H1 (cell line): ENCODE results near the gene CDK4. TPM values are rescaled to one million over a fixed set of nuclear protein-coding genes. Genes with fewer than 3 reads are reported as not detected.

Experiments used
- CTCF ChIA-PET: fragments of 300-600 bp; sonication (Branson Sonifier 250); formaldehyde crosslinking; loops from one replicate; lab custom pipeline; 2021; ENCODE audit not compliant: partially characterized antibody; lab: Charles Lee
- POLR2A ChIA-PET: fragments of 300-600 bp; sonication (Branson Sonifier 250); formaldehyde crosslinking; loops from one replicate; lab custom pipeline; 2021; ENCODE audit warnings: inconsistent platforms; ENCODE audit not compliant: partially characterized antibody; lab: Charles Lee
- DNase-seq, 2 experiments: peaks; one replicate each; pipeline versions ENCODE4 v3.0.0 to v3.0.0-alpha.2; 2010 to 2022; ENCODE audit warnings: low spot score in 2 of 2, low read depth in 1 of 2, mixed read lengths in 1 of 2
- FAIRE-seq: peaks from 2 replicates; lab custom pipeline; 2011; peaks lifted over from hg19 to GRCh38; lab: Jason Lieb, UNC
- H2AFZ ChIP-seq: 2 replicates; pipeline ENCODE4 v1.8.1; 2012; ENCODE audit warnings: low read length, inconsistent platforms
- H2AK5ac ChIP-seq: 2 replicates; pipeline ENCODE4 v1.6.1; 2013; ENCODE audit warnings: low read depth, low read length
- H2BK120ac ChIP-seq: replicated peaks from 2 replicates; pipeline ENCODE3; 2013; ENCODE audit warnings: low read depth, low read length, inconsistent platforms
- H2BK12ac ChIP-seq: 2 replicates; pipeline ENCODE4 v1.6.1; 2013; ENCODE audit warnings: low read depth, low read length
- H2BK15ac ChIP-seq: 2 replicates; pipeline ENCODE4 v1.6.1; 2013; ENCODE audit warnings: low read length
- H2BK20ac ChIP-seq: 2 replicates; pipeline ENCODE4 v1.6.1; 2013; ENCODE audit warnings: low read length
- H2BK5ac ChIP-seq: 2 replicates; pipeline ENCODE4 v1.6.1; 2013; ENCODE audit warnings: low read depth, low read length
- H3K14ac ChIP-seq: 2 replicates; pipeline ENCODE4 v1.6.1; 2013; ENCODE audit warnings: inconsistent platforms; ENCODE audit not compliant: insufficient read length
- H3K18ac ChIP-seq: 2 replicates; pipeline ENCODE4 v1.6.1; 2013; ENCODE audit warnings: low read length; ENCODE audit errors: extremely low read depth
- H3K23ac ChIP-seq: 2 replicates; pipeline ENCODE4 v1.6.1; 2013; ENCODE audit warnings: inconsistent platforms; ENCODE audit not compliant: insufficient read length
- H3K23me2 ChIP-seq: 2 replicates; pipeline ENCODE4 v1.6.1; 2013; ENCODE audit warnings: low read depth, low read length
- H3K27ac ChIP-seq: 2 replicates; pipeline ENCODE4 v1.6.1; 2011; ENCODE audit warnings: low read depth, low read length, inconsistent platforms
- H3K27me3 ChIP-seq, 4 experiments: replicated peaks in 1 of 4; 1 replicate in 1 of 4; 2 replicates in 3 of 4; pipeline versions ENCODE4 v1.6.1 to v1.8.1; 2011 to 2013; ENCODE audit warnings: low read length in 3 of 4, mild to moderate bottlenecking in 3 of 4, inconsistent platforms in 2 of 4, mixed read lengths in 2 of 4, moderate library complexity in 1 of 4; ENCODE audit not compliant: control insufficient read depth in 3 of 4, insufficient read depth in 3 of 4; ENCODE audit errors: extremely low read depth in 1 of 4
- H3K36me3 ChIP-seq, 4 experiments: 2 replicates each; pipeline versions ENCODE4 v1.6.1 to v1.8.1; 2011 to 2013; ENCODE audit warnings: mild to moderate bottlenecking in 4 of 4, low read length in 3 of 4, moderate library complexity in 2 of 4, control low read depth in 1 of 4, inconsistent platforms in 1 of 4; ENCODE audit not compliant: insufficient read depth in 4 of 4, control insufficient read depth in 2 of 4
- H3K4ac ChIP-seq: replicated peaks from 2 replicates; pipeline ENCODE3; 2013; ENCODE audit warnings: low read length, low read depth, mixed read lengths, inconsistent platforms; ENCODE audit not compliant: insufficient read length
- H3K4me1 ChIP-seq, 4 experiments: replicated peaks in 1 of 4; 1 replicate in 1 of 4; 2 replicates in 3 of 4; pipeline versions ENCODE4 v1.6.1 to v1.8.1; 2011 to 2013; ENCODE audit warnings: low read length in 3 of 4, inconsistent platforms in 2 of 4, mixed read lengths in 1 of 4; ENCODE audit not compliant: insufficient read depth in 4 of 4, control insufficient read depth in 3 of 4
- H3K4me2 ChIP-seq, 2 experiments: 2 replicates each; pipeline versions ENCODE4 v1.6.1 to v1.8.1; 2011 to 2013; ENCODE audit warnings: low read depth in 2 of 2, low read length in 2 of 2, control low read depth in 1 of 2, inconsistent platforms in 1 of 2, mild to moderate bottlenecking in 1 of 2; ENCODE audit not compliant: insufficient read depth in 1 of 2
- H3K4me3 ChIP-seq, 4 experiments: fragments of 200-600, 300-600 bp in 1 of 4; sonication (generic), shearing (Covaris generic), sonication (Bioruptor Twin) in 1 of 4; 2 replicates each; pipeline versions ENCODE4 v1.5.1 to v1.8.1; 2011 to 2016; ENCODE audit warnings: low read length in 4 of 4, low read depth in 3 of 4, control low read depth in 2 of 4, inconsistent platforms in 2 of 4, mild to moderate bottlenecking in 2 of 4, mixed read lengths in 1 of 4, moderate library complexity in 1 of 4; ENCODE audit not compliant: insufficient read depth in 2 of 4; ENCODE audit errors: extremely low read depth in 1 of 4
- H3K56ac ChIP-seq: replicated peaks from 2 replicates; pipeline ENCODE3; 2013; ENCODE audit warnings: low read depth, mild to moderate bottlenecking, mixed read lengths, low read length, inconsistent platforms; ENCODE audit not compliant: insufficient read length
- H3K79me1 ChIP-seq: 2 replicates; pipeline ENCODE4 v1.6.1; 2013; ENCODE audit warnings: low read depth, low read length, control low read depth
- H3K79me2 ChIP-seq, 2 experiments: 2 replicates each; pipeline versions ENCODE4 v1.6.1 to v1.8.1; 2012 to 2013; ENCODE audit warnings: low read length in 2 of 2, mild to moderate bottlenecking in 2 of 2, inconsistent platforms in 1 of 2; ENCODE audit not compliant: insufficient read depth in 2 of 2, control insufficient read depth in 1 of 2
- H3K9ac ChIP-seq, 4 experiments: replicated peaks in 1 of 4; 1 replicate in 1 of 4; 2 replicates in 3 of 4; pipeline versions ENCODE4 v1.6.1 to v1.8.1; 2011 to 2013; ENCODE audit warnings: low read depth in 3 of 4, low read length in 3 of 4, control low read depth in 2 of 4, mild to moderate bottlenecking in 2 of 4, moderate library complexity in 2 of 4, inconsistent platforms in 1 of 4; ENCODE audit errors: extremely low read depth in 1 of 4
- H3K9me3 ChIP-seq, 2 experiments: 2 replicates each; pipeline versions ENCODE4 v1.6.1 to v1.8.1; 2012 to 2013; ENCODE audit warnings: mild to moderate bottlenecking in 2 of 2, moderate library complexity in 2 of 2, control low read depth in 1 of 2, inconsistent platforms in 1 of 2, low read depth in 1 of 2, low read length in 1 of 2, mixed read lengths in 1 of 2; ENCODE audit not compliant: insufficient read depth in 2 of 2
- H4K20me1 ChIP-seq, 2 experiments: replicated peaks in 1 of 2; 2 replicates each; pipeline versions ENCODE3 to v1.8.1; 2011 to 2013; ENCODE audit warnings: inconsistent platforms in 2 of 2, low read length in 2 of 2, mild to moderate bottlenecking in 1 of 2; ENCODE audit not compliant: insufficient read depth in 2 of 2, control insufficient read depth in 1 of 2
- H4K5ac ChIP-seq: 2 replicates; pipeline ENCODE4 v1.6.1; 2013; ENCODE audit warnings: low read length, low read depth, mixed read lengths, inconsistent platforms; ENCODE audit not compliant: insufficient read length
- H4K8ac ChIP-seq: 2 replicates; pipeline ENCODE4 v1.8.0; 2013; ENCODE audit warnings: mild to moderate bottlenecking, moderate library complexity, low read length, inconsistent platforms; ENCODE audit not compliant: insufficient read depth; ENCODE audit errors: extremely low read depth
- H4K91ac ChIP-seq: replicated peaks from 2 replicates; pipeline ENCODE3; 2013; ENCODE audit warnings: low read length, mixed read lengths, inconsistent platforms; ENCODE audit not compliant: insufficient read length
- SIN3A ChIP-seq, 2 experiments: IDR thresholded peaks in 1 of 2; conservative IDR thresholded peaks in 1 of 2; 2 replicates each; pipeline ENCODE4 v1.6.1; 2011 to 2012; ENCODE audit warnings: low read length in 2 of 2, improper control_type of control experiment in 1 of 2, low read depth in 1 of 2, mild to moderate bottlenecking in 1 of 2
- whole genome bisulfite sequencing, 2 experiments: shearing (Covaris generic) in 1 of 2; methylation state at CpG; one replicate each; pipeline versions ENCODE4 v1.1.6 to v1.1.7; 2013 to 2015; ENCODE audit warnings: low lambda C conversion rate in 2 of 2, mixed read lengths in 2 of 2, inconsistent platforms in 1 of 2, low coverage in 1 of 2, missing lambda C conversion rate in 1 of 2; ENCODE audit not compliant: insufficient replicate concordance in 2 of 2, insufficient coverage in 1 of 2, insufficient read length in 1 of 2; ENCODE audit errors: extremely low coverage in 1 of 2, missing lambda C conversion rate in 1 of 2; 5-methylcytosine and 5-hydroxymethylcytosine counted together
- polyA plus RNA-seq, 7 experiments: library from polyadenylated mRNA; depleted of rRNA in 3 of 7; stranded (reverse) in 5 of 7; unstranded in 2 of 7; fragments of >200 nt in 5 of 7; fragments of 200-250 nt in 2 of 7; gene quantifications; 1 replicate in 5 of 7; 2 replicates in 1 of 7; 4 replicates in 1 of 7; pipeline versions ENCODE4 v1.2.1 to v1.2.3, GENCODE V29; 2011 to 2013; ENCODE audit warnings: missing spikeins in 2 of 7, mixed read lengths in 2 of 7
- total RNA-seq: library from RNA; stranded (reverse); fragmentation: NEBNext Ultra II Directional; extraction: Animal tissue kit (Norgen Biotek cat#: 25700); gene quantifications from 2 replicates; pipeline ENCODE4 v1.2.1, GENCODE V29; 2021

Gene CDK4
- total and polyA plus RNA-seq, 2 of the 8 experiments (the other 6 are each of a cell fraction or from before 2014, with no cell fraction given) = 174 to 368 TPM

GRCh38 chr12:57749061-57749460, 3.0 kb downstream of the CDK4 start:
- H3K4ac ChIP-seq = no peak overlapping the region
- no peak overlapping the region for H3K27ac ChIP-seq
- H2BK12ac ChIP-seq = no peak overlapping the region
- no peak overlapping the region for H2BK5ac ChIP-seq
- H3K9ac ChIP-seq = no peak overlapping the region
- H3K23ac ChIP-seq = no peak overlapping the region
- H3K14ac ChIP-seq = no peak overlapping the region
- H3K9me3 ChIP-seq = no peaks in the 10 kb centered on the region
- ChIA-PET CTCF (interaction anchor here (1.7 kb wide), 1 partner anchor 8 kb away, joined by 4 read pairs; no protein-coding TSS in a partner anchor), POLR2A (interaction anchor here (0.7 to 5.3 kb wide), 10 partner anchors 8 to 34 kb away, joined by 3 to 25 read pairs (median 4); partner anchors contain the start of gene AGAP2)
- no peak overlapping the region for H4K91ac ChIP-seq
- H3K36me3 ChIP-seq = peaks cover 21 to 49% (median 36%) of the 10 kb centered on the region in 4 experiments
- H3K4me1 ChIP-seq = peaks cover 5 to 18% (median 7%) of the 10 kb centered on the region in 4 experiments
- peaks cover 20% of the 10 kb centered on the region for H3K79me1 ChIP-seq
- H3K56ac ChIP-seq = no peak overlapping the region
- no peak overlapping the region for H4K8ac ChIP-seq
- TF ChIP-seq SIN3A (conservative IDR thresholded peaks at IDR 0.05 in 1 of 2, IDR thresholded peaks at IDR 0.05 in 1 of 2; ENCODE audit: low read depth in 1 of 2, low read length in 2 of 2) = no peak
- no peak overlapping the region for H3K4me2 ChIP-seq
- no peak overlapping the region for H2BK20ac ChIP-seq
- no peak overlapping the region for H2AFZ ChIP-seq
- H2AK5ac ChIP-seq = no peak overlapping the region
- H3K23me2 ChIP-seq = peaks cover 15% of the 10 kb centered on the region
- H4K20me1 ChIP-seq = peaks cover 0 to 2% of the 10 kb centered on the region in 2 experiments
- 96% methylated on average over 5 of the region's 5 CpGs; no CpG with 5 or more reads in 1 of the 2 experiments for WGBS, 2 experiments
- no peak overlapping the region for H2BK120ac ChIP-seq
- no peak overlapping the region for H3K4me3 ChIP-seq
- H3K79me2 ChIP-seq = peaks cover 12 to 20% of the 10 kb centered on the region in 2 experiments
- H3K18ac ChIP-seq = no peak overlapping the region
- DNase-seq (no peak), FAIRE-seq (no peak)
- H4K5ac ChIP-seq = no peak overlapping the region
- peaks cover 0 to 5% (median 4%) of the 10 kb centered on the region in 4 experiments; a peak in 4 of 7 replicates for H3K27me3 ChIP-seq
- H2BK15ac ChIP-seq = no peak overlapping the region
